Endodermal cell (in vitro differentiated cells): ENCODE data around the gene CASP10. TPM values are rescaled to one million over a fixed set of nuclear protein-coding genes. Genes with fewer than 3 reads are reported as not detected.

Experiments used
- DNase-seq: peaks from one replicate; pipeline ENCODE4 v3.0.0-alpha.2; 2017
- H3K27ac ChIP-seq: 2 replicates; pipeline ENCODE4 v1.5.1; 2013; ENCODE audit warnings: mild to moderate bottlenecking, low read depth, low read length, moderate library complexity
- H3K27me3 ChIP-seq: 2 replicates; pipeline ENCODE4 v1.6.1; 2013; ENCODE audit warnings: mild to moderate bottlenecking, low read length, moderate library complexity; ENCODE audit not compliant: insufficient read depth, control insufficient read depth, poor library complexity, severe bottlenecking
- H3K36me3 ChIP-seq: 2 replicates; pipeline ENCODE4 v1.7.0; 2013; ENCODE audit warnings: mild to moderate bottlenecking, low read length, moderate library complexity; ENCODE audit not compliant: control insufficient read depth, insufficient read depth
- H3K4me1 ChIP-seq: one replicate; pipeline ENCODE4 v1.7.0; 2013; ENCODE audit warnings: low read length; ENCODE audit not compliant: control insufficient read depth, insufficient read depth
- H3K4me3 ChIP-seq: 2 replicates; pipeline ENCODE4 v1.5.1; 2013; ENCODE audit warnings: mild to moderate bottlenecking, low read length, moderate library complexity
- H3K9ac ChIP-seq: 2 replicates; pipeline ENCODE4 v1.6.1; 2013; ENCODE audit warnings: mild to moderate bottlenecking, low read length, moderate library complexity; ENCODE audit not compliant: poor library complexity, severe bottlenecking; ENCODE audit errors: extremely low read depth
- H3K9me3 ChIP-seq: 2 replicates; pipeline ENCODE4 v1.6.1; 2013; ENCODE audit warnings: mild to moderate bottlenecking, low read length, moderate library complexity; ENCODE audit not compliant: control insufficient read depth
- H3K27ac Mint-ChIP-seq: 2 replicates; pipeline ENCODE4 v1.8.0; 2020; ENCODE audit warnings: mixed read lengths
- H3K27me3 Mint-ChIP-seq: 2 replicates; pipeline ENCODE4 v1.8.0; 2021; ENCODE audit warnings: mild to moderate bottlenecking, mixed read lengths; ENCODE audit not compliant: insufficient read depth
- H3K36me3 Mint-ChIP-seq: 2 replicates; pipeline ENCODE4 v1.8.0; 2020; ENCODE audit warnings: low read depth, mixed read lengths
- H3K4me1 Mint-ChIP-seq: 2 replicates; pipeline ENCODE4 v1.8.0; 2020; ENCODE audit warnings: mixed read lengths
- H3K4me3 Mint-ChIP-seq: 2 replicates; pipeline ENCODE4 v1.8.0; 2020; ENCODE audit warnings: mild to moderate bottlenecking, moderate library complexity, mixed read lengths
- H3K9me3 Mint-ChIP-seq: 2 replicates; pipeline ENCODE4 v1.8.0; 2020; ENCODE audit warnings: mild to moderate bottlenecking, mixed read lengths
- CTCF ChIP-seq: fragments of 200-600 bp; sonication (generic); conservative IDR thresholded peaks from 2 replicates; pipeline ENCODE4 v1.5.0; 2021; ENCODE audit warnings: antibody characterized with exemption, mild to moderate bottlenecking
- WGBS, 2 experiments: methylation state at CpG; one replicate each; pipeline versions ENCODE4 v1.1.5 to v1.1.7; 2013; ENCODE audit warnings: missing lambda C conversion rate in 2 of 2, mixed read lengths in 1 of 2; ENCODE audit not compliant: insufficient coverage in 1 of 2, insufficient read length in 1 of 2; 5-methylcytosine and 5-hydroxymethylcytosine counted together
- total RNA-seq, 2 donors: library from RNA; stranded (reverse); fragmentation: NEBNext Ultra II Directional in 1 of 2; extraction: Animal tissue kit (Norgen Biotek cat#: 25700) in 1 of 2; gene quantifications; 2 replicates in 1 of 2; 3 replicates in 1 of 2; pipeline ENCODE4 v1.2.1, GENCODE V29; 2021

The CASP10 gene
- total RNA-seq, 2 donors from 2014 or later: 6.0 to 24.5 TPM

- Mint-ChIP-seq H3K27ac (no peak overlapping the region), H3K27me3 (no peaks in the 10 kb centered on the region), H3K4me3 (no peak overlapping the region), H3K9me3 (peaks cover 1% of the 10 kb centered on the region), H3K4me1 (peaks cover 35% of the 10 kb centered on the region), H3K36me3 (peaks cover 75% of the 10 kb centered on the region)
- no peak overlapping the region for H3K4me3 ChIP-seq
- peaks cover 17% of the 10 kb centered on the region for H3K4me1 ChIP-seq
- 95 to 98% methylated on average over 5 of the region's 6 CpGs for WGBS, 2 experiments
- H3K27me3 ChIP-seq: no peaks in the 10 kb centered on the region
- H3K9me3 ChIP-seq: no peaks in the 10 kb centered on the region
- H3K27ac ChIP-seq: no peak overlapping the region
- DNase-seq: no peak
- H3K9ac ChIP-seq: no peak overlapping the region
- no peak for TF ChIP-seq CTCF
- peaks cover 79% of the 10 kb centered on the region for H3K36me3 ChIP-seq
Measured at GRCh38 chr2:201152999-201153815, 29.7 kb upstream of the CASP10 start.

GRCh38 chr2:201154615-201155399, 28.1 kb upstream of the CASP10 start:
- Mint-ChIP-seq H3K36me3 (peaks cover 73% of the 10 kb centered on the region), H3K9me3 (peaks cover under 1% of the 10 kb centered on the region), H3K4me3 (no peak overlapping the region), H3K27ac (peak overlapping the region; percentile 2), H3K27me3 (no peaks in the 10 kb centered on the region), H3K4me1 (peaks cover 24% of the 10 kb centered on the region)
- no peak for TF ChIP-seq CTCF
- no peaks in the 10 kb centered on the region for H3K27me3 ChIP-seq
- no peak for DNase-seq
- peaks cover 79% of the 10 kb centered on the region for H3K36me3 ChIP-seq
- no peak overlapping the region for H3K27ac ChIP-seq
- no peak overlapping the region for H3K9ac ChIP-seq
- peaks cover 8% of the 10 kb centered on the region for H3K4me1 ChIP-seq
- no peak overlapping the region for H3K4me3 ChIP-seq
- WGBS, 2 experiments: 84 to 95% methylated on average over 4 to 9 of the region's 9 CpGs
- no peaks in the 10 kb centered on the region for H3K9me3 ChIP-seq

GRCh38 chr2:201156036-201156435, 26.9 kb upstream of the CASP10 start:
- no peak overlapping the region for H3K27ac Mint-ChIP-seq
- TF ChIP-seq CTCF: no peak

More at GRCh38 chr2:201156036-201156435, 26.9 kb upstream of the CASP10 start:
- Histone ChIP-seq H3K9ac (no peak overlapping the region), H3K4me1 (peaks cover 8% of the 10 kb centered on the region), H3K36me3 (peaks cover 82% of the 10 kb centered on the region), H3K9me3 (no peaks in the 10 kb centered on the region), H3K4me3 (no peak overlapping the region), H3K27ac (no peak overlapping the region), H3K27me3 (no peaks in the 10 kb centered on the region)
- H3K36me3 Mint-ChIP-seq: peaks cover 75% of the 10 kb centered on the region
- H3K9me3 Mint-ChIP-seq: no peaks in the 10 kb centered on the region
- WGBS, 2 experiments: 93 to 95% methylated on average over 6 of the region's 6 CpGs
- peaks cover 18% of the 10 kb centered on the region for H3K4me1 Mint-ChIP-seq
- no peak overlapping the region for H3K4me3 Mint-ChIP-seq
- no peaks in the 10 kb centered on the region for H3K27me3 Mint-ChIP-seq
- DNase-seq: no peak
